ENCODE data around the gene HES7.

The HES7 gene

DNA sequence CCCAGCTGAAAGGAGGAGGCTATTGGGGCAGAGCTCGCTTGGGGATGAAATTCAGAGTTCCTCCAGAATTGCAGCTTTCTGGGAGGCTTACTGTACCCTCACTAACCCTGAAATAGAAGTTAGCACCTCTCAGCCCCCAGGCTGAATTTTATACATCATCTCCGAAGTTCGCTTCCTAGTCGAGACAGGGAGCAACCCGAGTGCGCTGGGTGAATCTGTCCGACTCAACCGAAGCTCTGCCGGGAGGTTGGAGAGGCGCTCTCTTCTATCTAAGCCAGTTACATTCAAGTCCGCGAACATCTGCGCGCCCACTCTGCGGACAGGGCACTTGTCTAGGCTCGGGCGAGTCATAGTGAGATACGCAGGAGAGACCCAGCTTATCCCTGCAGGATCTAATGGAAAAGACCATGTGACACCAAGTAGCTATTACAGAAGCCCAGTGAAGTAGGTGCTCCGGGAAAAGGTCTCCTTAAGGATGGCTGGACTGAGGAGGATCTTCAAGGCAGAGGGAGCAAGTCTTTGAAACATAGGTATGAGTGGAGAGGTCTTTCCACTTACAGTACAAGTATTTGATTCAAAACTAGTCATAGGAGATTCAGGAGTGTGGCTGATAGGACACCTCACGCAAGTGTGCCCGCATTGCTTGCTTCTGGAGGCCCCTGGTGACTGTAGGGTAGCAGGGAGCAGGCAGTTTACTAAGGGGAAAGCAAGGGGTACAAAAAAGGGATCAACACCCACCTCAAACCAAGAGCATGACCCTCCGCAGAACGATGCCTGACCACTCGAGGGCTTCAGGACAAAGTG lies 646 bp upstream of the HES7 start:
- peaks cover 42% of the 10 kb centered on the region for H3K27me3 Mint-ChIP-seq
- H3K27ac Mint-ChIP-seq = peak overlapping the region; percentile 97
- peaks cover 12% of the 10 kb centered on the region for H3K36me3 Mint-ChIP-seq (ENCODE audit: low read depth)
- no peaks in the 10 kb centered on the region for H3K9me3 Mint-ChIP-seq
- H3K4me3 Mint-ChIP-seq = peak overlapping the region; percentile 91
- peaks cover 66% of the 10 kb centered on the region for H3K4me1 Mint-ChIP-seq (ENCODE audit: low read depth)

DNA sequence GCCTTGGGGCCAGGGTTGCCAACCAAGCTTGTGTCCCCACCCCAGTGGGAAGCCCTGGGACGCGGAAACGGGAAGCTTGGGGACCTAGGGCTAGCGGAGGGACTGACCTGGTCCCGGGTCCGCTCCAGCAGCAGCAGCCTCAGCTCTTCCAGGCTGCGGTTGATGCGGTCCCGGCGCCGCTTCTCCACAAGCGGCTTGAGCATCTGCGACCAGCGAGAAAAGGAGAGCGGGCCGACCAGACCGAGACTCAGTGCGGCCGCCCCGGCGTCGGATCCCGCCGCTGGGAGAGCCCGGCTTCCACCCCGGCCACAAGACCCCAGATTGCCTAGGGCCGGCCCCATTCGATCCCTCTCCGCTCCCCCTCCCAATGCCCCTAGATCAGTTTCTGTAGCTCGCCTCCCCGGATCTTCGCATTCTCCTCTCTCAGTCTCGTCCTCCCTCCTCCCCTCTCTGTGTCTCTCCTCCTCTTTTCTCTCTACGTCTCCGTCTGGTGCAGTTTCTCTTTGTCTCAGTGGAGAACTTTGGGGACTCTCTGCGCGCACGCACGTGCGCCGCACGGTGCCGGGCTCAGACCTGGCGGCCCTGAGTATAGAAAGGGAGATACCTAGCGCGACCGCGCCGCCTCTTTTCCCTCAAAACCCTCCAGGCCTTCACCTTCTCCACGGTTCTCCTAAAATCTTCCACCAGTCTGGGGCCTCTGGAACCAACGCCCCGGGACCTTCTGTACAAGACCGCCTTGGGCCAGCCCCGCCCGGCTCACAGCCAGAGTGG lies 797 bp downstream of the HES7 start:
- Mint-ChIP-seq H3K4me1 (ENCODE audit: low read depth) (peaks cover 79% of the 10 kb centered on the region), H3K27ac (peak overlapping the region; percentile 59), H3K27me3 (peaks cover 47% of the 10 kb centered on the region), H3K36me3 (ENCODE audit: low read depth) (peaks cover 16% of the 10 kb centered on the region), H3K9me3 (no peaks in the 10 kb centered on the region), H3K4me3 (peak overlapping the region; percentile 91)

DNA sequence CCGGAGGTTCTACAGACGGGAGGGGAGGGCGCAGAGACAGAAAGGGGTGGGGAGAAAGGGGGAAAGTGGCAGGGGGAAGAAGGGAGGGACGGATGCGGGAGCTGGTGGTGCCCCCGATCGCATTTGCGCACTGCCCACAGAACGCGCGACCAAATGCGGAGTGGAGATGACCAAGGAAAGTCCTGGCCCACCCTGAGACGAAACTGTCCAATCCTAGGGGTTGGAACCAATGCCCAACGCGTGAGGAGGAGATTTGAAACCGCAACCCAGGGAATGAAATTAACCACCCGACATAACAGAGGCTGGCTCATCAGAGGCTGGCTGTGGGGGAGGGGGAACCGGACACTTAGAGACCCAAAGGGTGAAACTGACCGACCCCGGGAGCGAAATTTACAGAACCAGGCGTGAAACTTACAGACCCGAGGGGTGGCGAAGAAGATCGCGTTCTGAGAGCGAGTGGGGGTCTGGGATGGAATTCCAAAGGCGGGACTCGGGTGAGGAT lies 1.4 kb downstream of the HES7 start:
- Mint-ChIP-seq H3K9me3 (no peaks in the 10 kb centered on the region), H3K27ac (peak overlapping the region; percentile 58), H3K27me3 (peaks cover 54% of the 10 kb centered on the region), H3K36me3 (ENCODE audit: low read depth) (peaks cover 16% of the 10 kb centered on the region), H3K4me1 (ENCODE audit: low read depth) (peaks cover 86% of the 10 kb centered on the region), H3K4me3 (peak overlapping the region; percentile 91)

DNA sequence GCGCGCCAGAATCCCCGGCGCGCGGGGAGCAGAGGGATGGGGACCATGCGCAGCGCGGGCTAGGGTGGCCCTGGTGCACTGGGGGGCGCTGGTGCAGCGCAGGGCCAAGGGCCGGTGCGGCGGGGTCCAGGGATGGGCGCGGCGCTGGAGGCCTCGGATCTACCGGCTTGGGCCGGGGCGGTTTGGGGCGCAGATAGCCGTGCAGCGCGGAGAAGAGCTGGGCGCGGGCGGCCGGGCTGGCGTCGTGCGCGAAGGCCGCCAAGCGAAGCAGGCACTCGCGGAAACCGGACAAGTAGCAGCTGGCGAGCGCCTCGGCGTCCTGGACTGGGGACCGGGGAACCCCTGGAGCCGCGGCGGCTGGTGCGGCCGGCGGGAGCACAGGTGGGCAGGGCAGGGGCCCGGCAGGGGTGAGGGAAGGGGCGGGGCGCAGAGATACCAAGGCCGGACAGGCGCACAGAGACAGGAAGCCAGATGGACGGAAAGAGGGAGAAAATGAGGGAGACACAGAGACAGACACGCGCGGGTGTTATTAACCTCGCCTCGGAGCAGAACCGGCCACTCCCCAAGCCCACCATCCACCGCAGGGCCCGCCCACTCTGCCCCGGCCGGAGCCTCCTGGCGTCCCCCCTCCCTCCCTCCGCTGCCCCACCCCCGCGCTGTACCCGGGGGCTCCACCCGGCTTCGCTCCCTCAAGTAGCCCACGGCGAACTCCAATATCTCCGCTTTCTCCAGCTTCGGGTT lies 2.1 kb downstream of the HES7 start:
- peak overlapping the region; percentile 91 for H3K4me3 Mint-ChIP-seq
- H3K9me3 Mint-ChIP-seq = no peaks in the 10 kb centered on the region
- H3K27me3 Mint-ChIP-seq = peaks cover 50% of the 10 kb centered on the region
- no peak overlapping the region for H3K27ac Mint-ChIP-seq
- H3K4me1 Mint-ChIP-seq (ENCODE audit: low read depth) = peaks cover 82% of the 10 kb centered on the region
- peaks cover 16% of the 10 kb centered on the region for H3K36me3 Mint-ChIP-seq (ENCODE audit: low read depth)

DNA sequence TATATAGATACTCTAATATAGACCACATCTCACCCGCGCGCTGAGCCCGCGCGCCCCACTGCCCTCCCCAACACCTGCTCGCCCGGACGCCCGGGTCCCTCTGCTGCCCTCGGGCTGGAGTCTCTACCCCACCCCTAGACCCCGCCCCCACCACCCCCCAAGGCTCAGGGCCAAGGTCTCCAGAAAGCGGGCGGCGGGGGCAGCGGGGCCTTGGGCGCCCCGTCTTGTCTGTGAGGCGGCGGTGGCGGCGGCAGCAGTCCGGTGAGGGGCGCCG lies 2.6 kb downstream of the HES7 start:
- H3K36me3 Mint-ChIP-seq (ENCODE audit: low read depth) = peaks cover 16% of the 10 kb centered on the region

DNA sequence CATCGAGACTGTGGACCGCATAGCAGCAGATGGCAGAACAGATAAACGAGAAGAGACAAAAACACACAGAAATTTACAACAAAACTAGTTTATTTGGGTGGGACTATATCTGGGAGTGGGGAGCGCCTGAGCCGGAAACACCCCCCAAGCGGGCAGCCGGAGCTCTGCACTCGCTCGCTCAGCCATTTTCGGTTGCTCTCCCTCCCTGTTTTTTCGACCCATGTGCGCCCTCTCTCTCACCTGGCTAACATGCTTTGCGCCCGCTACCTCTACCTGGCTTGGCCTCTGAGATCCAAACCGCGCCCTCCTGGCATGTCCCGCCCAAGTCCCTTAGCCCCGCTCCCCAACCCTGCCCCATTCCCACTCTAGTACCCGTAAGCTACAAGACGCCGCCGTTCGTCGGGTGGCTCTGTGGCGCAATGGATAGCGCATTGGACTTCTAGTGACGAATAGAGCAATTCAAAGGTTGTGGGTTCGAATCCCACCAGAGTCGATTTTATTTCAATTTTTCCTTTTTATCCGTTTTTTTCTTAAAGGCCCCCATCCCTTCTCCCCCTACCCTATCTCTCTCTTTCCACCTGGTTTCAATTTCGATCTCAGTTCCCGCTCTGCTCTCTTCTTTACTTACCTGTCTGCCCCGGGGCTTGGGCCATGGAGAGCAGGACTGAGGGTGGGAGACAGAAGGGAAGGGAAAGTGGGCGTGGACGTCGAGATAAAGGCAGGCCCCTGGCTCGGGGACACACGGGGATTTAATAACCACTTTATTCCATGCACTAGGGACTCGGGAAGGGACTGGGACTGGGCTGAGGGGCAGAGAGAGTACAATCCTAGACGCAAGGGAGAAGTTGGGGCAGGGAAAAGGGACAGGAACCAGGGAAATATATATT lies 3.1 kb downstream of the HES7 start:
- no peaks in the 10 kb centered on the region for H3K9me3 Mint-ChIP-seq
- H3K4me3 Mint-ChIP-seq = peak overlapping the region; percentile 93
- peaks cover 61% of the 10 kb centered on the region for H3K27me3 Mint-ChIP-seq
- H3K27ac Mint-ChIP-seq = peak overlapping the region; percentile 99
- H3K36me3 Mint-ChIP-seq (ENCODE audit: low read depth) = peaks cover 16% of the 10 kb centered on the region
- peaks cover 73% of the 10 kb centered on the region for H3K4me1 Mint-ChIP-seq (ENCODE audit: low read depth)

More for the DNA sequence above, 2.6 kb downstream of the HES7 start:
- H3K4me1 Mint-ChIP-seq (ENCODE audit: low read depth) = peaks cover 79% of the 10 kb centered on the region
- no peak overlapping the region for H3K27ac Mint-ChIP-seq
- peak overlapping the region; percentile 93 for H3K4me3 Mint-ChIP-seq
- peaks cover 55% of the 10 kb centered on the region for H3K27me3 Mint-ChIP-seq
- no peaks in the 10 kb centered on the region for H3K9me3 Mint-ChIP-seq

DNA sequence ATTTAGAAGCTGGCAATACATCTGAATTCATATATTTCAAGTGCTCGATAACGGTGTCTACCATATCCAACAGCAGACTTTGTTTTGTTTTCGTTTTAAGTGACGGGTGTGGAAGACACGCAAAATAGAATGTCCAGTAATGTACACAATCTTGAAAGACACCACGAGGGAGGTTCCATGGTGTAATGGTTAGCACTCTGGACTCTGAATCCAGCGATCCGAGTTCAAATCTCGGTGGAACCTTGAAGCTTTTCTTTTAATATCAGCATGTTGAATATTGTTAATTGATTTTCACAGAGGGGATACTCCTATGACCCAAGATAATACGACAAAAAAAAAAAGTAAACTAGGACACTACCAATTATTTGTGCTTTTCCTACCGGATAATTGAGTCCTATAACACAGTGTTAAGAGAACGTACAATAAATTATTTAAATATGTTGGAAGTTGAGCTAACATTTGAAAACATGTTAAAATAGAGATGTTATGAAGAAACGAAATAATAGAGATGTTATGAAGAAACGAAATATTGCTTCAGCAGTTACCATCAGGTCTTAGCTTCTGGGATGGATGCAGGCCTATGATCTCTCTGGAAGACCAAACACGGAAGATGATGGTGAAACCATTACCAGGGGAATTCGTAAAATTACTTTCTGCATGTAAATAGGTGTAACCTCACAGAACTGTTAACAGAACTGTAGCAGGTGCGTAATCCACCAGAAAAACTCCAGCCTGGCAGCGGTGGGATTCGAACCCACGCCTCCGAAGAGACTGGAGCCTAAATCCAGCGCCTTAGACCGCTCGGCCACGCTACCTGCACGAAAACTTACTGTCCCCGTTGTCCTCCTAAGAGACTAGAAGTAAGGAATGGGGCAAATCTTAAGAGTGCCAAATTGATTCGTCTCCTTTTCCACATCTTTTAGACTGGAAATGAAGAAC lies 4.1 kb downstream of the HES7 start:
- H3K4me3 Mint-ChIP-seq = peak overlapping the region; percentile 93
- peak overlapping the region; percentile 99 for H3K27ac Mint-ChIP-seq
- H3K4me1 Mint-ChIP-seq (ENCODE audit: low read depth) = peaks cover 64% of the 10 kb centered on the region

DNA sequence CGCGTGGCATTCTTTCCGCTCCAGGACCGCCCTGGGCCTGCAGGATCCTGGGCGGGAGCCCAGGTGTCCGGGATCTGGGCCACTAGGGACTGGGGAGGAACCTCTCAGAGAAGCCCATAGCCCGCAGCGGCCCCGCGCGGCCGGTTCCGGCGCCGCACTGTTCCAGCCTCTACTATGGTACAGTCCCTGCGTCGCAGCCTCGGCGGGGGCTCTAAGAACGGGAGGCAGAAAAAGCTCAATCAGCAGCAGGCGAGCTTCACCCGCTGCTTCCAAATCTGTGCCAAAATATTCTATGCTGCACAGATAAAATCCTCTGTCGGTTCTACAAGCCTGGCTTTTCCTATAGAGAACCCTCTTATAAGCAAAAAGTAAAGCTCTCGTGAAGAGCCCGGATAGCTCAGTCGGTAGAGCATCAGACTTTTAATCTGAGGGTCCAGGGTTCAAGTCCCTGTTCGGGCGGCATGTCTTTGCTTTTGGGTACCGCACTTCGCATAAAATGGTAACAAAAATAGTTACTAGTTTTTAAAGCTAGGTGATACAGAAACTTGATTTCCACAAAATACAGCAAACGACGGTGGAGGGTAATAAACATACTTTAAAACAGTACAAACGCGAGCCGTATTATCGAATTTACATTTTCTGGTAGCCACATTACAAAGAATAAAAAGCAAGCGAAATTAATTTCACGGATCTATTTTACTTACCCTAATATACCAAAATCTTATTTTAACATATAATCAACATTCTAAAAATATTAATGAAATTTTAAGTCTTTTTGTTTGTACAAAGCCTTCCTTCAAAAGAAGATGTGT lies 4.9 kb downstream of the HES7 start:
- H3K27me3 Mint-ChIP-seq = peaks cover 63% of the 10 kb centered on the region
- peak overlapping the region; percentile 96 for H3K27ac Mint-ChIP-seq
- H3K4me3 Mint-ChIP-seq = peak overlapping the region; percentile 93
- H3K9me3 Mint-ChIP-seq = no peaks in the 10 kb centered on the region
- H3K4me1 Mint-ChIP-seq (ENCODE audit: low read depth) = peaks cover 56% of the 10 kb centered on the region
- peaks cover 12% of the 10 kb centered on the region for H3K36me3 Mint-ChIP-seq (ENCODE audit: low read depth)

More for the DNA sequence above, 4.1 kb downstream of the HES7 start:
- Mint-ChIP-seq H3K36me3 (ENCODE audit: low read depth) (peaks cover 12% of the 10 kb centered on the region), H3K27me3 (peaks cover 64% of the 10 kb centered on the region), H3K9me3 (no peaks in the 10 kb centered on the region)

DNA sequence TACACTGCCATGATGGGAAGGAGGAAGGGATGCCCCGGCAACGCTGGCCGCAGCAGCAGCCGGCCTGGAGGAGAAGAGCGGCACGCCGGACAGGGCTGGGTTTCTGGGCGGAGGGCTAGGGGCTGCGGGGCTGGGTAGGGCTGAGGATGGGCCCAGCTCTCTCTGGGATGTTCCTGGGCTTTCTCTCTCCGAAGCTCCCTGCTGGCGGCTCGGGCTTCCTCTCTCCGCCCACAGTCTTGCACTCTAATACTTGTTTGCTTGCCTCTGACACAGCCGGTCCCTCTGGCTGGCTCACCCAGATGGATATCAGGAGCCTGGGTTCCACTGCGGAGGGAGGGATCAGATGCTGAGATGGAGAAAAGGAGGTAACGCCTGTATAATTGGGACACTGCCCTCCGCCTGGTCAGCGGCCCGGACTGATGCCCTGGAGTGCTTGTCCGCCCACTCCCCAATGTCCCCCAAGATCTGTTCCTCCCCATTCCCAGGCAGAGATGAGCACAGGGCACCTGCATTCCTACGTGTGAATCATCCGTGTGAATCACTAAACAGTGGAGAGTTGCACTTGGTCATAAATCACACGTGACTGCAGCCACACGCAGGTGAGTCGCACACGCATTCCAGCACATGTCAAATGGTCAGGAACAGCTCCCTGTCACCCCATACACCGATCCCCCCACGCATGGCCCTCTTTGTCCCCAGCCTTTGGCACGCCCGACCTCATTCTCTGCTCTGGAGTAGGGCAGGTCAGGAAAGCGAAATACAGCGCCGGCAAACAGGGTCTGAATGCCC lies 5.7 kb downstream of the HES7 start, which contains the start of gene ALOXE3:
TSS of gene ALOXE3 (minus strand) at position 535 of the 789 bp plus-strand sequence. CDS start at position 11, 524 bp downstream.
- no peaks in the 10 kb centered on the region for H3K9me3 Mint-ChIP-seq
- H3K27ac Mint-ChIP-seq = peak within 1 kb of the TSS; percentile 96
- peaks cover 60% of the 10 kb centered on the region for H3K27me3 Mint-ChIP-seq
- H3K4me1 Mint-ChIP-seq (ENCODE audit: low read depth) = peaks cover 47% of the 10 kb centered on the region
- H3K36me3 Mint-ChIP-seq (ENCODE audit: low read depth) = peaks cover 12% of the 10 kb centered on the region
- H3K4me3 Mint-ChIP-seq = peak within 1 kb of the TSS; percentile 93

DNA sequence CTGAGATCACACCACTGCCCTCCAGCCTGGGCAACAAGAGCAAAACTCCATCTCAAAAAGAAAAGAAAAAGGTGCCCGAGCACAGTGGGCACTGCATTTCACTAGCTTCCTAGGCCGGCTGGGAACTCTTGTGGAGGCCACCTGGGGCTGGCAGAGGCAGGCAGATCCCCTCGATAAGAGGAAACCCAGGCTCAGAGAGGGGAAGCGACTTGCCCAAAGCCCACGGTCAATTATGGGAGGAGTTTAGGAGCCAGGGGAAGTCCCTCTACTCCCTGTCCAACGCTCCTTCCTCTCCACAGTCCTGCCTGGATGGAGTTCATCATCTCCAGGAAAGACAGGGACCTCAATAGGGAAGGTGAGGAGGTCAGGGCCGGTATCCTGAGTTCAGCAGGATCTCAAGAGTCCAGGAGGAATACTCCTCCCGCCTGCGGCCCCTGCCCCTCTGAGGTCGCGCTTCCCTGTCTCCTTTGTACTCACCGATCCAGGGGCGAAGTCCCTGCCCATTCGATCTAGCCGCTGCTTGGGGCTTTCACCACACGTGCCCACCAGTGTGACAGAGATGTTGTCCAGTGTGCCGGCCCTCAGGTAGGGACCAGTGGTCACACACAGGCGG lies 6.4 kb downstream of the HES7 start:
- Mint-ChIP-seq H3K4me1 (ENCODE audit: low read depth) (peaks cover 40% of the 10 kb centered on the region), H3K4me3 (peak overlapping the region; percentile 93), H3K9me3 (no peaks in the 10 kb centered on the region), H3K27ac (no peak overlapping the region), H3K27me3 (peaks cover 62% of the 10 kb centered on the region), H3K36me3 (ENCODE audit: low read depth) (peaks cover 12% of the 10 kb centered on the region)

DNA sequence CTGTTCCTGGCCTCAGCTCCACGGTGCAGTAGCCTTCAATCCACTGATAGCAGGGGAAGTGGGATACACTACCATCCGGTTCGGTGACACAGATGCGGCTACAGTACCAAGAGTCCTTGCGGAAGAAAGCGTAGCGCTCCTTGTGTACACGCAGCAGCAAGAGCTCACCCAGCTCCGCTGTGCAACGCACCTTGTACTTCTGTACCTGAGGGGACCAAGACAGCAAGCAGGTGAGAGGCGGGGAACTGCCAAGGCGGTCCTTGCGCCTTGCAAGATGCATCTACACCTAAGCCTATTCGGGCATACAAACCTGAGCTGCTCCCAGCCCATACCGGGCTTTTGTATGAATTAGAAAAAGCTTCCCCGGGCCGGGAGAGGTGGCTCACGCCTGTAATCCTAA lies 7.1 kb downstream of the HES7 start:
- H3K9me3 Mint-ChIP-seq = no peaks in the 10 kb centered on the region
- H3K27ac Mint-ChIP-seq = no peak overlapping the region
- peaks cover 12% of the 10 kb centered on the region for H3K36me3 Mint-ChIP-seq (ENCODE audit: low read depth)
- H3K27me3 Mint-ChIP-seq = peaks cover 62% of the 10 kb centered on the region
- no peak overlapping the region for H3K4me3 Mint-ChIP-seq
- H3K4me1 Mint-ChIP-seq (ENCODE audit: low read depth) = peaks cover 38% of the 10 kb centered on the region

DNA sequence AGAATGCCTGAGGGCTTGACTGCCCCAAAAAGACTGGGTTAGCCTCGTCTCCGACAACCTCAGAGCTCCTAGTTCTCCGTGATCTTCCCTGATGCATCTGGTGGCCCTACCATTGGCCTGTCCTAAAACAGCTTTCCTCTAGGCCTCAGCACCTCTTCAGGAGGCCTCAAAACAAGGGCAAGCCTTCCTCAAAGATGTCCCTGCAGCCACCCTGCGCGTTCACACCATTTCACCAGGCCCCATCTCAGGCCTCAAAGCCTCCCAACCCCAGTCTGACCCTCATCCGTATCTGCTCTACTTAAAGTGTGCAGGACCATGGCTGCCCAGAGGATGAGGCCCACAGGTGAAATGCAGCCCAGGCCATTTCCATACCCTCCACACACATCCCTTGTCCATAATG lies 13.0 kb downstream of the HES7 start:
- Mint-ChIP-seq H3K4me3 (no peak overlapping the region), H3K27ac (no peak overlapping the region), H3K4me1 (ENCODE audit: low read depth) (peaks cover 4% of the 10 kb centered on the region), H3K27me3 (peaks cover 47% of the 10 kb centered on the region), H3K9me3 (no peaks in the 10 kb centered on the region), H3K36me3 (ENCODE audit: low read depth) (no peaks in the 10 kb centered on the region)
